Activated naive CD4-positive, alpha-beta T cell treated with anti-CD3 and anti-CD28 coated beads for 36 hours (primary cell): ENCODE results near the gene TGFB2. TPM values are rescaled to one million over a fixed set of nuclear protein-coding genes. Genes with fewer than 3 reads are reported as not detected.

Source experiments
- CTCF ChIA-PET: fragments of 350-600 bp; sonication (Branson Sonifier 250); formaldehyde crosslinking; loops from one replicate; lab custom pipeline; 2021; ENCODE audit warnings: antibody characterized with exemption; lab: Charles Lee
- DNase-seq: peaks from one replicate; pipeline ENCODE4 v3.0.0-alpha.2; 2020
- H3K27ac Mint-ChIP-seq: one replicate; pipeline ENCODE4 v1.8.0; 2021; ENCODE audit warnings: mild to moderate bottlenecking, mixed read lengths
- H3K27me3 Mint-ChIP-seq: one replicate; pipeline ENCODE4 v1.8.0; 2021; ENCODE audit warnings: low read depth, mixed read lengths
- H3K36me3 Mint-ChIP-seq: one replicate; pipeline ENCODE4 v1.8.0; 2021; ENCODE audit warnings: low read depth, mixed read lengths
- H3K4me1 Mint-ChIP-seq: one replicate; pipeline ENCODE4 v1.8.0; 2021; ENCODE audit warnings: low read depth, mixed read lengths
- H3K4me3 Mint-ChIP-seq: one replicate; pipeline ENCODE4 v1.8.0; 2021; ENCODE audit warnings: mild to moderate bottlenecking, moderate library complexity, mixed read lengths
- H3K9me3 Mint-ChIP-seq: one replicate; pipeline ENCODE4 v1.8.0; 2021; ENCODE audit warnings: mixed read lengths
- intact Hi-C: fragments of 100-400 bp; cut with micrococcal nuclease; formaldehyde crosslinking; loops from one replicate; pipeline ENCODE4 v1.15.1; 2023
- total RNA-seq, 2 experiments: library from RNA; stranded (reverse); gene quantifications; one replicate each; pipeline ENCODE4 v1.2.3, GENCODE V29; 2021

TGFB2 gene
- total RNA-seq, 2 experiments from 2014 or later, result 0.14 TPM; not detected in 1

DNA sequence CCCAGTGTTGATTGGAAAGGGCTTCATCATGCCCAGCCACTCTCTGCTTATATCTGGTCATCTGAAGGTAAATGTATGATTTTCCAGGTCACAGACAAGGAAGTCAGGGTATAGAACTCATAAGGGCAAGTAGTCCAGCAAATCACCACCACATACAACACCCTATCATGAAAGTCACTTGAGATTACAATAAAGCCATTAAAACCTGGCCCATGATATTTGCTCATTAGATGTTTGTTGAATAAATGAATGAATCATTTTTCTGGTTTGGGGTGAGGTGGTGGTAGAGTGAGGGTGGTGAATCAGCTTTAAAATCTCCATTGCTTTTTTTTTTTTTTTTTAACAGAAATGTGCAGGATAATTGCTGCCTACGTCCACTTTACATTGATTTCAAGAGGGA lies 91.9 kb downstream of the TGFB2 start:
- Mint-ChIP-seq H3K27me3 (peaks cover 10% of the 10 kb centered on the region), H3K27ac (no peak overlapping the region), H3K9me3 (no peaks in the 10 kb centered on the region), H3K36me3 (no peaks in the 10 kb centered on the region), H3K4me3 (no peak overlapping the region), H3K4me1 (no peaks in the 10 kb centered on the region)
- CTCF ChIA-PET, result no interaction called here
- intact Hi-C loops, result no loop called here
- no peak for DNase-seq

GRCh38 chr1:218439541-218440295 lies 94.6 kb downstream of the TGFB2 start:
- CTCF ChIA-PET, result no interaction called here
- H3K27me3 Mint-ChIP-seq, result peaks cover 13% of the 10 kb centered on the region
- no peak overlapping the region for H3K4me3 Mint-ChIP-seq
- no peak for DNase-seq
- H3K9me3 Mint-ChIP-seq, result no peaks in the 10 kb centered on the region
- H3K36me3 Mint-ChIP-seq, result no peaks in the 10 kb centered on the region
- intact Hi-C loops, result no loop called here
- H3K27ac Mint-ChIP-seq, result no peak overlapping the region
- no peaks in the 10 kb centered on the region for H3K4me1 Mint-ChIP-seq

GRCh38 chr1:218443255-218443654 lies 98.1 kb downstream of the TGFB2 start:
- Mint-ChIP-seq H3K36me3 (no peaks in the 10 kb centered on the region), H3K4me1 (no peaks in the 10 kb centered on the region), H3K9me3 (no peaks in the 10 kb centered on the region), H3K4me3 (no peak overlapping the region), H3K27me3 (peaks cover 10% of the 10 kb centered on the region), H3K27ac (no peak overlapping the region)
- intact Hi-C loops, result no loop called here
- DNase-seq, result no peak
- CTCF ChIA-PET, result no interaction called here

DNA sequence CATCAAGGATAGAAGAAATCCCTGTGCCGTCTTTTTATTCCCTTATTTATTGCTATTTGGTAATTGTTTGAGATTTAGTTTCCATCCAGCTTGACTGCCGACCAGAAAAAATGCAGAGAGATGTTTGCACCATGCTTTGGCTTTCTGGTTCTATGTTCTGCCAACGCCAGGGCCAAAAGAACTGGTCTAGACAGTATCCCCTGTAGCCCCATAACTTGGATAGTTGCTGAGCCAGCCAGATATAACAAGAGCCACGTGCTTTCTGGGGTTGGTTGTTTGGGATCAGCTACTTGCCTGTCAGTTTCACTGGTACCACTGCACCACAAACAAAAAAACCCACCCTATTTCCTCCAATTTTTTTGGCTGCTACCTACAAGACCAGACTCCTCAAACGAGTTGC lies 99.0 kb downstream of the TGFB2 start:
- no peaks in the 10 kb centered on the region for H3K4me1 Mint-ChIP-seq
- no peak for DNase-seq
- intact Hi-C loops, result no loop called here
- no peak overlapping the region for H3K27ac Mint-ChIP-seq
- CTCF ChIA-PET, result no interaction called here
- H3K36me3 Mint-ChIP-seq, result no peaks in the 10 kb centered on the region
- peaks cover 12% of the 10 kb centered on the region for H3K27me3 Mint-ChIP-seq
- no peaks in the 10 kb centered on the region for H3K9me3 Mint-ChIP-seq
- H3K4me3 Mint-ChIP-seq, result no peak overlapping the region

DNA sequence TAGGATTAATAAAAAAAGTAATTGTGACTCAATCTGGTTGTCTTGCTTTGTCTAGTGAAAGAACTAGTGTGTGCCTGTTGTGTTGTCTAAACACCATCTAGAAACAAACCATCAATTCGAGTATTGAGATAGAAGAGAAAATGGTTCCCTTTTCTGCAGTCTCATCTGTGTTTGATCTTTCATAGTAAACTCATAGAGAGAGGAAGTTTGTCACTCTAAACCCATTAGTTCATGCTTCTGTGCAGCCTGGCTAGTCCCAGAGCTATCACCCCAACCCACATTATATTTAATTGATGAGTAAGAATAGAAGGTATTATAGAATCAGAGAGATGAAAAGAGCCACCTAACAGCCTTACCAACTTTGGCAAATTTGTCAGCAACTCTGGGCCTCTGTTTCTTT lies 99.5 kb downstream of the TGFB2 start:
- no peaks in the 10 kb centered on the region for H3K9me3 Mint-ChIP-seq

DNA sequence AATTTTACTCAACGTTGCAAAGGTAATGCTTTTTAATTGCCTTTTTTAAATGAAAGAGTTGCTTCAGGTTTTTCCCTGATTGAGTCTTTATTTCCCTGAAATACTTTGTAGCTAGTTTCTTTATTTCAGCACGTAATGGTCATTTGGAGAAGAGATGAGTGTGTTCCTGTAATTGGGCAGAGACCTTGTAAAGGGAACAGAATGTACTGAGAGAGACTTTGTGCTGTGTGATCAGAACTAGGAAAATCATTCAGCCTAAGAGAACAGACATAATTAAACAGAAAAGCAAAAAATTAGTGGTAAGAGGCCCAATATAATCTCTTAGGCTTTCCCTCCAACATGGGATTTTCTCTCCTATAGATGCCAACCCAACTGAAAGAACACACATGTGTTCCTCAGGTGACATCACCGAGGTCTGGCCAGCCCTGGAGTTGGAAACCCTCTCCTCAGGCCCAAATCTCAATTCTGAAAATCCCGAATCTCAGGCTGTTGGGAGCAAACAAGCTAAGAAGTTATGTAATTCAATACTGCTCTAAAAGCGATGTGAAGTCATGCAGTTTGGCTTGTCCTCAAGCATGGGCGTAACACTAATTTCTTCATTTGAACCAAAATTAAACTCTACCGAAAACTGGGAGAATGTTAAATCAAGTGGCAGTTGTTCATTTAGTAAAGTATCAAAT lies 102.0 kb downstream of the TGFB2 start:
- intact Hi-C loops, result no loop called here
- Mint-ChIP-seq H3K9me3 (no peaks in the 10 kb centered on the region), H3K4me1 (no peaks in the 10 kb centered on the region), H3K27ac (no peak overlapping the region), H3K27me3 (peaks cover 11% of the 10 kb centered on the region), H3K4me3 (no peak overlapping the region), H3K36me3 (no peaks in the 10 kb centered on the region)
- DNase-seq, result no peak
- CTCF ChIA-PET, result no interaction called here

More for the DNA sequence above, 99.5 kb downstream of the TGFB2 start:
- Mint-ChIP-seq H3K4me3 (no peak overlapping the region), H3K27me3 (peaks cover 12% of the 10 kb centered on the region), H3K27ac (no peak overlapping the region), H3K36me3 (no peaks in the 10 kb centered on the region), H3K4me1 (no peaks in the 10 kb centered on the region)
- CTCF ChIA-PET, result no interaction called here
- intact Hi-C loops, result no loop called here
- no peak for DNase-seq

- Mint-ChIP-seq H3K27ac (no peak overlapping the region), H3K27me3 (peaks cover 6% of the 10 kb centered on the region), H3K36me3 (no peaks in the 10 kb centered on the region), H3K4me3 (no peak overlapping the region), H3K4me1 (no peaks in the 10 kb centered on the region), H3K9me3 (no peaks in the 10 kb centered on the region)
- intact Hi-C loops, result no loop called here
- no peak for DNase-seq
- CTCF ChIA-PET, result no interaction called here
Measured at GRCh38 chr1:218451415-218451814, 106.3 kb downstream of the TGFB2 start.

GRCh38 chr1:218454700-218455282 lies 109.7 kb downstream of the TGFB2 start:
- no peaks in the 10 kb centered on the region for H3K36me3 Mint-ChIP-seq

GRCh38 chr1:218456444-218456843 lies 111.3 kb downstream of the TGFB2 start:
- no peaks in the 10 kb centered on the region for H3K36me3 Mint-ChIP-seq
- H3K27ac Mint-ChIP-seq, result no peak overlapping the region
- H3K4me1 Mint-ChIP-seq, result no peaks in the 10 kb centered on the region
- peaks cover 2% of the 10 kb centered on the region for H3K27me3 Mint-ChIP-seq
- H3K4me3 Mint-ChIP-seq, result no peak overlapping the region
- H3K9me3 Mint-ChIP-seq, result no peaks in the 10 kb centered on the region
- CTCF ChIA-PET, result no interaction called here
- DNase-seq, result no peak
- intact Hi-C loops, result no loop called here

More at GRCh38 chr1:218454700-218455282, 109.7 kb downstream of the TGFB2 start:
- H3K27me3 Mint-ChIP-seq, result peaks cover 4% of the 10 kb centered on the region
- H3K4me1 Mint-ChIP-seq, result no peaks in the 10 kb centered on the region
- no peak overlapping the region for H3K4me3 Mint-ChIP-seq
- no peaks in the 10 kb centered on the region for H3K9me3 Mint-ChIP-seq
- intact Hi-C loops, result no loop called here
- CTCF ChIA-PET, result no interaction called here
- no peak for DNase-seq
- H3K27ac Mint-ChIP-seq, result no peak overlapping the region

GRCh38 chr1:218459450-218459849 lies 114.3 kb downstream of the TGFB2 start:
- intact Hi-C loops, result no loop called here
- no peaks in the 10 kb centered on the region for H3K4me1 Mint-ChIP-seq
- H3K4me3 Mint-ChIP-seq, result no peak overlapping the region
- DNase-seq, result no peak
- peaks cover 6% of the 10 kb centered on the region for H3K27me3 Mint-ChIP-seq
- H3K27ac Mint-ChIP-seq, result no peak overlapping the region
- CTCF ChIA-PET, result no interaction called here
- no peaks in the 10 kb centered on the region for H3K9me3 Mint-ChIP-seq
- no peaks in the 10 kb centered on the region for H3K36me3 Mint-ChIP-seq

DNA sequence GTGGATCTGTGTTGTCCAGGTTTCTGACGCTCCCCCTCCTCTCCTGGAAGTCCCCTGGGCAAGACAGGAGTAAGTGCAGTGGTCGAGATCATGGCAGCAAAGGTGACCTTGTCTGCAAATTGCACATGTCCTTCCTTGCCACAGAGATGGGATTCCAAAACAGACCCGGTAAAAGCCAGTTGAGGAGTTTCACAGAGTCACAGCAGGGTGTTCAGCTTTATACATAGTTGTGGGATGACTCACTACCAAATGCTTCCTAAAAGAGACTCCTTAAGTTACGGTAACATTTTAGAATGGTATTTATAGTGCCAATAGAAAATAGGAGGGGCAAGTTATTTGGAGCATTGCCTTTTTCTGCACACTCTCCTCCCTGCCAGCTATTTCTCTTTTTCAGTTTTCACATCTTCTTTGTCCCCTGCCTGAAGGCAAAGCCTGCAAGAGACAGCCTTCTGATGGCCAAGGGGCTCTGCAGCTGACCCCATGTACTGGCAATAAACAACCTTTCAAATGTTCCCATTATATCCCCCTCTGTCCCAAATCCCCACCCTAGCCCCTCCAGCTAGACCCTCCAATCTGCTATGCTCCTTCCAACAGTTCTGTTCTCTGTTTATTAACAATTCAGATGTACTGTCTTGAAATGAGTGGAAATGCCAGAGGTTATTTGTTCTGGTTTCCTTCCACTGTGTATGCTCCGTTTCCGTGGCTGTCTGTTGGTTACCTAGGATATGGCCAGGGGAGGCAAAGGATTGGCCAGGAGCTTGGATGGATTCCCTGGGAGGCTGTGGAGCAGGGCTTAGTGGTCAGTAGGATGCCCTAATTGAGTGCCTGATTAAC lies 115.0 kb downstream of the TGFB2 start:
- Mint-ChIP-seq H3K36me3 (no peaks in the 10 kb centered on the region), H3K4me1 (no peaks in the 10 kb centered on the region), H3K9me3 (no peaks in the 10 kb centered on the region), H3K4me3 (no peak overlapping the region), H3K27me3 (peaks cover 6% of the 10 kb centered on the region), H3K27ac (no peak overlapping the region)
- CTCF ChIA-PET, result no interaction called here
- intact Hi-C loops, result no loop called here
- no peak for DNase-seq

DNA sequence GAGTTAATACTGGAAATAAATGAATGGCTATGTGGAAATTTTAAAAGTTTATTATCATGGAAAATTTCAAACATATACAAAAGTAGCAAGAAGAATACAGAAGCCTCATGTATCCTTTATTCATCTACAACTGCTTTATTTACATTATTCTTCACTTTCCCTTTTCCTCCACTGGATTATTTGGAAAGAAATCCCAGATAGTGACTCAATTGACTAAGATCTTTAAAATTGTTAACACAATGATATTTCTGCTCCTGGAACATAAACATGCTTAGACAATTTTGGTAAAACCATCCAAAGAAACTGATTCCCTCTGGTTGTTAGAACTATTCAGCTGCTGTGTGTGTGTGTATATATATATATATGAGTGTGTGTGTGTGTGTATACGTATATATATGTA lies 116.2 kb downstream of the TGFB2 start:
- Mint-ChIP-seq H3K9me3 (no peaks in the 10 kb centered on the region), H3K36me3 (no peaks in the 10 kb centered on the region), H3K27me3 (peaks cover 6% of the 10 kb centered on the region), H3K27ac (no peak overlapping the region), H3K4me3 (no peak overlapping the region), H3K4me1 (no peaks in the 10 kb centered on the region)
- intact Hi-C loops, result no loop called here
- CTCF ChIA-PET, result no interaction called here
- DNase-seq, result no peak
